Breast epithelium (tissue), 3 donors: ENCODE data around the gene PTPRN2.

Experiments
- CTCF ChIP-seq, 3 donors: fragments of 450-650 bp; IDR thresholded peaks; one replicate each; pipeline ENCODE4 v1.5.1; 2016 to 2017; ENCODE audit warnings: antibody characterized with exemption in 3 of 3, mild to moderate bottlenecking in 3 of 3, moderate library complexity in 3 of 3
- POLR2AphosphoS5 ChIP-seq, 3 donors: sonication (generic); formaldehyde crosslinking; IDR thresholded peaks; one replicate each; pipeline ENCODE4 v1.6.1; 2017; ENCODE audit warnings: antibody characterized with exemption in 3 of 3

GRCh38 chr7:158343936-158344455 lies 243.6 kb downstream of the PTPRN2 start:
- TF ChIP-seq CTCF (IDR thresholded peaks at IDR 0.05): no peak
- TF ChIP-seq POLR2AphosphoS5 (IDR thresholded peaks at IDR 0.05): no peak
